ENCODE measurements around the gene ANXA4. TPM values are rescaled to one million over a fixed set of nuclear protein-coding genes. Genes with fewer than 3 reads are reported as not detected.
"Not testable (repeated sequence)": the region's sequence is repeated elsewhere in the genome, so short reads cannot be mapped to it uniquely, and the experiment has no call there.

ANXA4 gene
- polyA plus RNA-seq, 3 donors, result 41.9 to 205 (median 62.0) TPM

- no peak overlapping the region for H3K27ac ChIP-seq (ENCODE audit: low read depth, low read length)
- WGBS, 3 donors, result 69 to 74% (median 72%) methylated on average over 2 of the region's 2 CpGs
These were observed 24.1 kb upstream of the ANXA4 start for GRCh38 chr2:69717861-69718273.

DNA sequence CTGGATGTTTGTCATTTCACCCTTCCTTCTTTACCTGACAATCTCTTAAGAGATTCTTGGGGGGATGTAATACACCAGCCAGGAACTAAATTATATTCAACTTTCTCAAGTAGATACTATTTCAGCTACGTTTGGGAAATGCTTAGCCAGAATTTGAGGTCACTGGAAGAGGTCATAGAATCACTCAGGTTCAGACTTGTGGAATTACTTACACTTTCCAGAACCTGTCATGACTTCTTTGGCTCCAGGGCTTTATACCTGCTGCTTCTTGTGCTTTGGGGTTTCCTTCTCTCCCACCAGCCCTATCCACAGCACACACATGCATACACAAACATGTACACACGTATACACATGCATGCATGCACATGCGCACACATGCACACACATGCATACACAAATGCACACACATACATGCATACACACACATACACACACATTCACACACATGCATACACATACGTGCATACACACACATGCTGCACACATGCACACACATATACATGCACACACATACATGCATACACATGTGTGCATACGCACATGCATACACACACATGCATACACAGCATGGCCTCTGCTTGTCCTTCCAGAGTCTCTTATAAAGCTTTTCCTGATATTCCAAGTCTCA lies 23.5 kb upstream of the ANXA4 start:
- whole genome bisulfite sequencing, 3 donors, result 80 to 83% (median 81%) methylated on average over 5 of the region's 5 CpGs

DNA sequence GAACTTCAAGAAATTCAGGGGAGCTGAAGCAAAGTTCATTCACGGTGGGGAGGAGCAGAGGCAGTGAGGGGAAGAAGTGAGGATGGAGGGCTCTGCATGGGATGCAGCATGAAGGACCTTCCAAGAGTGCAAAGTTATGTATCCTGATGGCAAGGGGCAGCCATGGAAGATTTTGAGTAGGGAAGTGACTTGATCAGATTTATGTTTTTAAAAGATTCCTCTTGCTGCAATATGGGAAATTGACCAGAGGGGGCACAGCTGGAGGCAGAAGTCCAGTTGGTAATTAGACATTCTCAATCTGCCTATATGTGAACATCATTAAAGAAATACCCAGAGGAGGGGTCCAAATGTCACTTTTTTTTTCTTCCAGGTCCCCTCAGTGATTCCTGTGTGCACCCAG lies 21.5 kb upstream of the ANXA4 start:
- H3K27ac ChIP-seq (ENCODE audit: low read depth, low read length), result no peak overlapping the region
- WGBS, 3 donors, result 61 to 78% (median 71%) methylated on average over 1 of the region's 1 CpG

More for the DNA sequence above, 23.5 kb upstream of the ANXA4 start:
- H3K27ac ChIP-seq (ENCODE audit: low read depth, low read length), result no peak overlapping the region

DNA sequence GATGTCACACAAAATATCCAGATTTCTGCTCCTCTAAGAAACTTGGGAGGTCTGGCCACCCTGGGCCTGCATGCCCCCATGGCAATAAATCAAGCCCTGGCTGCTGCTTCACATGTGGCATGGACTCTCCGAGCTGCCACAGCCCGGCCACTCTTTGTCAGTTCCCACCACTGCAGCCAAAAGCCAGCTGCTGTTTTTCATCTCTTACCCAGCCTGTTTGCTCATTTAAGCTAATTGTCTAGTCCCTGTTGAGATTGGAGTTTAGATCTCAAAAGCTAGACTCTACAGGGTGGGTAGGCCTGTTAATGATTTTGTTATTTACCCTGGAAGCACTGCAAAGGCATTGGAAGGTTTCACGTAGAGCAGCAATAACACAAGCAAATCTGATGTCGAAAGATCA lies 20.9 kb upstream of the ANXA4 start:
- H3K27ac ChIP-seq (ENCODE audit: low read depth, low read length), result no peak overlapping the region
- 55 to 86% (median 83%) methylated on average over 4 of the region's 4 CpGs for WGBS, 3 donors

DNA sequence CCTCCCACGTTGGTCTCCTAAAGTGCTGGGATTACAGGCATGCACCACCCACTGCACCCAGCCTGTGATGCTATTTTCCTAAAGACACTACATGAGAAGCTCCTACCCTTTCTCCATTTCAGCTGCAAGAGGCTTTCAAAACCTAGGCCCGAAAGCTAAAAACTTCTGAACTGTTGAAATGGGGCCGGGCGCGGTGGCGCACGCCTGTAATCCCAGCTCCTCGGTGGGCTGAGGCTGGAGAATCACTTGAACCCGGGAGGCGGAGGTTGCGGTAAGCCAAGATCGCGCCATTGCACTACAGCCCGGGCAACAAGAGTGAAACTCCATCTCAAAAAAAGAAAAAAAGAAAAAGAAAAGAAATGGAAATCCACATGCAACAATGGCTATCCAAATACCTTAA lies 18.1 kb upstream of the ANXA4 start:
- H3K27ac ChIP-seq (ENCODE audit: low read depth, low read length), result no peak overlapping the region
- WGBS, 3 donors, result 89 to 93% (median 91%) methylated on average over 14 of the region's 14 CpGs

- no peak overlapping the region for H3K27ac ChIP-seq (ENCODE audit: low read depth, low read length)
- WGBS, 3 donors, result 1 to 3% (median 2%) methylated on average over 13 of the region's 13 CpGs
These were observed 17.3 kb upstream of the ANXA4 start for GRCh38 chr2:69724540-69725159.

GRCh38 chr2:69725706-69726360 lies 16.1 kb upstream of the ANXA4 start:
- 88 to 92% (median 91%) methylated on average over 7 of the region's 7 CpGs for WGBS, 3 donors
- no peak overlapping the region for H3K27ac ChIP-seq (ENCODE audit: low read depth, low read length)

- 90 to 96% (median 94%) methylated on average over 5 of the region's 5 CpGs for WGBS, 3 donors
- no peak overlapping the region for H3K27ac ChIP-seq (ENCODE audit: low read depth, low read length)
These were observed 12.7 kb upstream of the ANXA4 start for GRCh38 chr2:69729266-69729665.

- no peak overlapping the region for H3K27ac ChIP-seq (ENCODE audit: low read depth, low read length)
- WGBS, 3 donors, result 82 to 90% (median 86%) methylated on average over 5 of the region's 5 CpGs
These were observed 12.2 kb upstream of the ANXA4 start for GRCh38 chr2:69729781-69730180.

DNA sequence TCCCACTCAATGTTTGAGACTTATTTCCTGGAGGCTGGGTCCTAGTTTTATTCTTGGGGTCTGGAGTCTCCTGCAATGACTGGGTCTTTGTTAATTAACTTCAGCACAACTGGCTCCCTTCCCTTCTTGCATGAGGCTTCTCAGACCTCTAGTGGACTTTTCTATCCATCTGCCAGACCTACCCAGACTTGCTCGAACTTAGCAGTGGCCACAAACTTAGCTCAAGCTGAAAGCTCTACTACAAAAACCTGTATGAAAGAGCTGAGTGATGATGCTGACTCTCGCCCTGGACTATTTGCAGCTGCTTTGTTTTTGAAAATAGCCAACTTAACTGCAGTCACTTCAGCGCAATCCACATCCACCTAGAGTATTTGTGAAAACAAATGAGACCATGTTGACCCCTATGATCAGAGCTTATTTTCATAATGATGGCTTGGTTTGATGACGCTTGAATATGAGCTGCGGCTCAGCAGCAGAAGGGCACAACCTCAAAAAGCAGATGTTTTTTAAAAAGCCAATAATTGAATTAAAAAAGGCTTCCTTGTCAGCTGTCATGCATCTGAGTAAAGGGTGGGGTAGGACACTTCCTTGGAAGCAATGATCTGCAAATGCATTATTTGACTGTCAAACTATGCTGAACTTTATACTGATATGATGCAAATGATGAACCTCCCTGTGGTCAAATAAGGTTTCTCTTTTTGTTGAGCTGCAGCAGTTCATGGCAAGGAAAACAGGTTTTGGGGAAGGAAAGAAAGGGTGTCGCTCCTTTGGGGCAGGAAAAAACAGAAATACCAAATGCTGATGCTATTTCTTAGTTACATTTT lies 10.6 kb upstream of the ANXA4 start:
- WGBS, 3 donors, result 76 to 89% (median 84%) methylated on average over 6 of the region's 6 CpGs
- H3K27ac ChIP-seq (ENCODE audit: low read depth, low read length), result no peak overlapping the region

DNA sequence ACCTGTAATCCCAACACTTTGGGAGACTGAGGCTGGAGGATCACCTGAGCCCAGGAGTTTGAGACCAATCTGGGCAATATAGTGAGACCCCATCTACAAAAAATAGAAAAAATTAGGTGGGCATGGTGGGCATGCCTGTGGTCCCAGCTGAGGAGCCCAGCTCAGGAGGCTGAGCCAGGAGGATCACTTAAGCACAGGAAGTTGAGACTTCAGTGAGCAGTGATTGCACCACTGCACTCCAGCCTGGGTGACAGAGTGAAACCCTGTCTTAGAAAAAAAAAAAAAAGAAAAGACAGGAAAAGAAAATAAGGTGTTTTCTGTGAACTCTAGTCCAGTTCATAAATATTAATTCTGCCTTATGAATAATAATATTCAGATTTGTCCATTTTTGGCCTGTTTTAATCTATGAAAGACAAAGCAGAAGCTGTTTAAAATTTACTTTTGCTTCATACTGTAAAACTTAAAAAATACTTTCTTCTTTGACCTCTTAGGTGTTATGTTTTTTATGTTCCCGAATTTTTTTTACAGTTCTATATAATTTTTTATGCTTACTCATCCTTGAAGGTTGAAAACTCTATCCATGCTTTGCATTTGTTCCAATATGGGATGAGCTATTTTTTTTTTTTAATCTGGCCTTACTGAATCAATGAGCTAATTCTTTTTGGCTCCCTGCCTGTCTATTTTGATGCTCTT lies 8.4 kb upstream of the ANXA4 start:
- no peak overlapping the region for H3K27ac ChIP-seq (ENCODE audit: low read depth, low read length)
- 31 to 84% (median 42%) methylated on average over 1 of the region's 1 CpG for WGBS, 3 donors

DNA sequence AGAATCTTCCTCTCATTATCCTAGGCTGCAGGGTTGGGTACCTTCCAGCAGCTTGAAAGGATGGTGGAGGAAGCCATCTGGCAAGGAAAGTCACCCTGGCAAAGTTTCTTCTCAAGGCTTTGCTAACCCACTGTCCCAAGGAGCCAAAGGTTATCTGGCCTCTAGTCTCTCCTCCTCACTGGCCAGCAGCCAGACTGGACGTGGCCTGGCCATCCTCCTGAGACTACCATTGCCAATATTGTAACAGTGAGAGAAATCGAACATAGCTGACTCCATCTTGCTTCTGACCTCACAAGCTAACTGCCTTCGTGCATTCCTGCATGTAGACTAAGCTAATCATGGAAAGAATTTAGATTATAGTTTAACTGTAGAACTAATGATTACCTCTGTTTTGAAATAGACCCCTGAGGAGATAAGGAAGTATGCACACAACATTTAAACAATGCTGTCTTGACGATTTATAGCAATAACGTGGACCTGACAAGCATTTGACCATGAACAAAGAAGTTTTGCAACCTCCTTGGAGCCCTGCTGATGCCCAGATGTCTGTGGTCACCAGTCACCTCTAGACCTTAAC lies 7.8 kb upstream of the ANXA4 start:
- WGBS, 3 donors, result 37 to 42% (median 38%) methylated on average over 5 of the region's 5 CpGs
- no peak overlapping the region for H3K27ac ChIP-seq (ENCODE audit: low read depth, low read length)

DNA sequence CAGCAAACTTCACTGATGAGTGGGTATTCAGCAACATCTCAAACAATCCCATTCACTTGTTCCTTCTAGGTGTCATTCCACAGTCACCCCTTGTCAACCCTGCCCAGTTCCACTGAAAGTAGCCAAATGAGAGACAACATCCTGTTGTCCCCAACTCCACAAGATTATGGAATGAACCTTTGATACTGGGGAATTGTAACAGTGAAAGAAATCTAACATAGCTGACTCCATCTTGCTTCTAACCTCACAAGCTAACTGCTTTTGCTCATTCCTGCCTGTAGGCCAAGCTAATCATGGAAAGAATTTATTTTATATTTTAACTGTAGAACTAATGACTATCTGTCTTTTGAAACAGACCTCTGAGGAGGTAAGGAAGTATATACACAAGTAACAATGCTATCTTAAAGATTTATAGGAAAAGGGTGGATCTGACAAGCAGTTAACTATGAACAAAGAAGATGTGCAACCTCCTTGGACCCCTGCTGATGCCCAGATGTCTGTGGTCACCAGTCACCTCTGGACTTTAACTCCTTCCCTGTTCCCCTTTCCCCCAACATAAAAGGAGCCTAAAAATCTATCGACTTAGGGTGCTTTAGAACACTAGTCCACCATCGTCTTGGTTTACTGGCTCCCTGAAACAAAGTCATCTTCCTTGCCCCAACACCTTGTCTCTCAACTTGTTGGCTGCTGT lies 6.9 kb upstream of the ANXA4 start:
- no peak overlapping the region for H3K27ac ChIP-seq (ENCODE audit: low read depth, low read length)
- WGBS, 3 donors, result 96 to 98% (median 96%) methylated on average over 2 of the region's 2 CpGs

- H3K27ac ChIP-seq (ENCODE audit: low read depth, low read length), result no peak overlapping the region
- 43 to 91% (median 89%) methylated on average over 3 of the region's 3 CpGs for WGBS, 3 donors
These were observed 6.2 kb upstream of the ANXA4 start for GRCh38 chr2:69735686-69736085.

- H3K27ac ChIP-seq (ENCODE audit: low read depth, low read length), result not testable (repeated sequence)
- WGBS, 3 donors, result 66 to 88% (median 79%) methylated on average over 3 of the region's 3 CpGs
These were observed 3.8 kb upstream of the ANXA4 start for GRCh38 chr2:69738149-69738548.

DNA sequence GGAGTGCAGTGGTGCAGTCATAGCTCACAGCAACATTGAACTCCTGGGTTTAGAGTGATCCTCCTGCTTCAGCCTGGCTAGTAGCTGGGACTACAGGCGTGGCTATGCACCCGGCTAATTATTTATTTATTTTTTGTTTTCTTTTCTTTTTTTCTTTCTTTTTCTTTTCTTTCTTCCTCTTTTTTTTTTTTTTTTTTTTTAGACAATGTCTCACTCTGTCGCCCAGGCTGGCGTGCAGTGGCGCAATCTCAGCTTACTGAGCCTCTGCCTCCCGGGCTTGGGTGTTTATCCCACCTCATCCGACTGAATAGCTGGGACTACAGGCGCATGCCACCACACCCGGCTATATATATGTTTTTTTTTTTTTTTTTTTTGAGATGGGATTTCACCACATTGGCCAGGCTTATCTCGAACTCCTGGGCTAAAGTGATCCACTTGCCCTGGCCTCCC lies 1.4 kb upstream of the ANXA4 start:
- 46 to 59% (median 53%) methylated on average over 10 of the region's 10 CpGs for WGBS, 3 donors
- no peak overlapping the region for H3K27ac ChIP-seq (ENCODE audit: low read depth, low read length)

- H3K27ac ChIP-seq (ENCODE audit: low read depth, low read length), result no peak overlapping the region
- WGBS, 3 donors, result 1 to 2% (median 1%) methylated on average over 13 of the region's 13 CpGs
These were observed 732 bp upstream of the ANXA4 start for GRCh38 chr2:69741229-69741574.

Measured in adipose tissue (tissue), 3 donors.